HCT116 (cell line): ENCODE measurements around the gene LRRTM3. TPM values are rescaled to one million over a fixed set of nuclear protein-coding genes. Genes with fewer than 3 reads are reported as not detected.

ENCODE experiments used
- ATAC-seq: fragments of 200-7000 bp; cut with Tn5 transposase; 2 replicates; pipeline ENCODE4 v1.9.1; 2020; ENCODE audit warnings: mild to moderate bottlenecking, moderate library complexity
- BruUV-seq: library from RNA; stranded (reverse); fragments of 400-500 nt; replicated peaks from 2 replicates; lab custom pipeline; 2021; lab: Mats Ljungman, UMichigan
- CTCF ChIA-PET: fragments of 300-600 bp; sonication (Branson Sonifier 250); formaldehyde crosslinking; loops from one replicate; lab custom pipeline; 2021; ENCODE audit warnings: antibody characterized with exemption; lab: Charles Lee
- POLR2A ChIA-PET: fragments of 300-600, 350-600 bp; sonication (Branson Sonifier 250); formaldehyde crosslinking; loops from one replicate; lab custom pipeline; 2021; ENCODE audit warnings: antibody characterized with exemption; lab: Charles Lee
- RAD21 ChIA-PET, 2 experiments: fragments of 300-600 bp; sonication (Branson Sonifier 250); formaldehyde crosslinking; loops; one replicate each; lab custom pipeline; 2023; ENCODE audit warnings: low total read pairs in 2 of 2; ENCODE audit not compliant: uncharacterized antibody in 2 of 2, unreplicated experiment in 2 of 2, low non-redundant PET in 1 of 2; lab: Charles Lee
- DNase-seq: peaks from one replicate; pipeline ENCODE4 v3.0.0-alpha.2; 2010; ENCODE audit warnings: low read depth, low spot score
- H2AFZ ChIP-seq: fragments of 200-600 bp; shearing (Covaris generic), sonication (generic); 2 replicates; pipeline ENCODE4 v1.6.1; 2017; ENCODE audit warnings: low read depth, mixed run types, mixed read lengths, antibody characterized with exemption, low read length; ENCODE audit not compliant: poor library complexity, severe bottlenecking
- H3K27ac ChIP-seq: 2 replicates; pipeline ENCODE4 v1.5.1; 2012; ENCODE audit warnings: low read depth, low read length
- H3K27me3 ChIP-seq: fragments of 200-600 bp; sonication (generic); 2 replicates; pipeline ENCODE4 v1.6.1; 2016; ENCODE audit warnings: mixed run types, low read length, mixed read lengths; ENCODE audit not compliant: insufficient read depth
- H3K36me3 ChIP-seq, 2 experiments: fragments of 200-500 bp in 1 of 2; fragments of 200-600 bp in 1 of 2; sonication (Bioruptor generic) in 1 of 2; sonication (generic) in 1 of 2; 2 replicates each; pipeline versions ENCODE4 v1.5.1 to v1.6.1; 2014 to 2016; ENCODE audit warnings: low read length in 2 of 2, inconsistent platforms in 1 of 2, mixed read lengths in 1 of 2, mixed run types in 1 of 2; ENCODE audit not compliant: insufficient read depth in 2 of 2, control insufficient read depth in 1 of 2
- H3K4me1 ChIP-seq, 2 experiments: fragments of 200-600 bp in 1 of 2; sonication (generic) in 1 of 2; 2 replicates each; pipeline versions ENCODE4 v1.5.1 to v1.6.1; 2012 to 2017; ENCODE audit warnings: low read length in 2 of 2, inconsistent platforms in 1 of 2, mild to moderate bottlenecking in 1 of 2, mixed read lengths in 1 of 2, mixed run types in 1 of 2, moderate library complexity in 1 of 2; ENCODE audit not compliant: insufficient read depth in 2 of 2, control insufficient read depth in 1 of 2
- H3K4me2 ChIP-seq: fragments of 200-600 bp; sonication (generic); 2 replicates; pipeline ENCODE4 v1.6.1; 2017; ENCODE audit warnings: mixed run types, low read length, mixed read lengths
- H3K4me3 ChIP-seq, 2 experiments: fragments of 200-600 bp in 1 of 2; sonication (generic) in 1 of 2; replicated peaks in 1 of 2; 2 replicates each; pipeline ENCODE4 v1.5.1; 2011 to 2016; ENCODE audit warnings: low read length in 2 of 2, control low read depth in 1 of 2, low read depth in 1 of 2, mild to moderate bottlenecking in 1 of 2, mixed read lengths in 1 of 2, mixed run types in 1 of 2
- H3K79me2 ChIP-seq: fragments of 200-600 bp; sonication (generic); 2 replicates; pipeline ENCODE4 v1.6.1; 2017; ENCODE audit warnings: mild to moderate bottlenecking, mixed run types, low read length, moderate library complexity, mixed read lengths; ENCODE audit not compliant: insufficient read depth
- H3K9ac ChIP-seq: fragments of 200-600 bp; sonication (generic); 2 replicates; pipeline ENCODE4 v1.6.1; 2016; ENCODE audit warnings: low read length, mixed read lengths
- H3K9me2 ChIP-seq: fragments of 200-600 bp; sonication (generic), shearing (Covaris generic); 2 replicates; pipeline ENCODE4 v1.6.1; 2017; ENCODE audit warnings: mixed run types, mild to moderate bottlenecking, moderate library complexity; ENCODE audit not compliant: insufficient read depth
- H3K9me3 ChIP-seq, 2 experiments: fragments of 200-500 bp in 1 of 2; fragments of 200-600 bp in 1 of 2; sonication (Bioruptor generic) in 1 of 2; sonication (generic) in 1 of 2; 2 replicates each; pipeline ENCODE4 v1.6.1; 2014 to 2017; ENCODE audit warnings: low read length in 2 of 2, mixed read lengths in 2 of 2, inconsistent platforms in 1 of 2, low read depth in 1 of 2, mild to moderate bottlenecking in 1 of 2, mixed run types in 1 of 2, moderate library complexity in 1 of 2; ENCODE audit not compliant: control insufficient read depth in 1 of 2, insufficient read depth in 1 of 2
- H4K20me1 ChIP-seq: fragments of 200-600 bp; sonication (generic), shearing (Covaris generic); 2 replicates; pipeline ENCODE4 v1.6.1; 2017; ENCODE audit warnings: mixed run types, mild to moderate bottlenecking, moderate library complexity; ENCODE audit not compliant: insufficient read depth
- EZH2phosphoT487 ChIP-seq: fragments of 200-600 bp; IDR thresholded peaks from 2 replicates; pipeline ENCODE4 v1.6.1; 2018; ENCODE audit warnings: antibody characterized with exemption, borderline replicate concordance
- JUND ChIP-seq: IDR thresholded peaks from 2 replicates; pipeline ENCODE4 v1.6.1; 2012
- RAD21 ChIP-seq: IDR thresholded peaks from 2 replicates; pipeline ENCODE4 v1.6.1; 2012; ENCODE audit warnings: low read depth, mild to moderate bottlenecking
- SIN3A ChIP-seq: IDR thresholded peaks from 2 replicates; pipeline ENCODE4 v1.6.1; 2012; ENCODE audit warnings: low read depth
- SP1 ChIP-seq: IDR thresholded peaks from 2 replicates; pipeline ENCODE4 v1.6.1; 2012; ENCODE audit warnings: low read depth
- SRF ChIP-seq: IDR thresholded peaks from 2 replicates; pipeline ENCODE4 v1.6.1; 2012; ENCODE audit warnings: low read depth
- TCF7L2 ChIP-seq: IDR thresholded peaks from 2 replicates; pipeline ENCODE4 v1.7.0; 2011; ENCODE audit warnings: borderline replicate concordance, inconsistent platforms; ENCODE audit not compliant: insufficient read depth, insufficient read length; ENCODE audit errors: extremely low read depth
- YY1 ChIP-seq: IDR thresholded peaks from 2 replicates; pipeline ENCODE4 v1.6.1; 2011; ENCODE audit warnings: low read length, low read depth, moderate library complexity, mild to moderate bottlenecking; ENCODE audit not compliant: insufficient replicate concordance; ENCODE audit errors: extremely low read depth
- intact Hi-C: fragments of 100-400 bp; cut with micrococcal nuclease; formaldehyde crosslinking; loops from 2 replicates; pipeline ENCODE4 v1.10.0; 2022
- total RNA-seq: library from RNA; stranded (reverse); gene quantifications from one replicate; pipeline ENCODE4 v1.2.1, GENCODE V29; 2021; ENCODE audit not compliant: unreplicated experiment
- TF ChIP-seq, protein P1 (sequence below): IDR thresholded peaks from 2 replicates; pipeline ENCODE4 v1.6.1; 2012
- TF ChIP-seq, protein P2 (sequence below), 3 experiments: fragments of 200-600 bp in 1 of 3; sonication (generic) in 1 of 3; IDR thresholded peaks in 2 of 3; conservative IDR thresholded peaks in 1 of 3; 2 replicates each; pipeline ENCODE4 v1.5.1; 2012 to 2017; ENCODE audit warnings: low read depth in 2 of 3, low read length in 2 of 3, antibody characterized with exemption in 1 of 3, borderline replicate concordance in 1 of 3, control low read depth in 1 of 3, mild to moderate bottlenecking in 1 of 3, mixed read lengths in 1 of 3, mixed run types in 1 of 3, moderate library complexity in 1 of 3; ENCODE audit not compliant: insufficient read depth in 1 of 3

LRRTM3 gene
- total RNA-seq, 1 experiment from 2014 or later, result not detected

DNA sequence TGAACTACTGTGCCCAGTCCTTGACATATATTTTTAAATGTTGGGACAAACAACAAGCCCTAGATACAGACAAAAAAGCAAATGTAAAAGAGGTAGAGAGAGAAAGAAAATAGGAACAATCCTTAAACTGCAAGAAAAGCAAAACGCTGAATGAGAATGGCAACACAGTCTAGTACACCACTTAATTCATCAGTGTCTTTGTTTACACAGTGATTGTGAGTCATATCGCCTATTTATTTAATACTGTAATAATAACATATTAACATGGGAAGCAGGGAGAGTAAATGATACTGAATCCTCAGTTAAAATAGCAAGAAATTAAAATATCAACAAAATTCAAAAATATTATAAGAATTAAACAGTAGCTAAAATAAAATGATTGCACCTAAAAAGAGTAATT, 9.8 kb upstream of the LRRTM3 start (continued):
- TF ChIP-seq, protein P1, sequence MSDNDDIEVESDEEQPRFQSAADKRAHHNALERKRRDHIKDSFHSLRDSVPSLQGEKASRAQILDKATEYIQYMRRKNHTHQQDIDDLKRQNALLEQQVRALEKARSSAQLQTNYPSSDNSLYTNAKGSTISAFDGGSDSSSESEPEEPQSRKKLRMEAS, result no peak

DNA sequence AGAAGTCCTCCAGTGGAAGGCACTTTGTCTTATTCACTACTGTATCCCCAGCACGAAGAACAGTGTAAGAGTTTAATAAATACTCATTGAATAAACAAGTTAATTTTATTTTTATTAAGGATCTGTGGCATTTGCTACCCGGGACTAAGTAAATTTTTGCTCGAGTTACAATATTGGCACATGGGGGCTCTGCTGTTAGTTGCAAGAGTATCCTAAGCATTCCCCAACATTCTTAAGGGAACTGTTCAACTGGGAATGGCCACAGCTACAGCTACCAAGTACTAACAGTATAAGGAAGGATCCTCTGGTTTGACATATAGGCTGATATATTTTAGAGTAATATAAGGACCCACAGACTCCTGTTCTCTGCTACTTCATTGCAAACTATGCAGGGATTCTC, 8.7 kb upstream of the LRRTM3 start:
- Histone ChIP-seq H4K20me1 (no peaks in the 10 kb centered on the region), H3K4me2 (no peak overlapping the region), H3K4me1 (no peaks in the 10 kb centered on the region)
- BruUV-seq, result no TSS peak
- TF ChIP-seq EZH2phosphoT487 (no peak), RAD21 (peak; percentile 18; the same call in 1 of the 2 replicates)
- TF ChIP-seq, all 23 proteins: peak for 1
- Histone ChIP-seq H3K4me3 (no peak overlapping the region), H3K9me3 (no peaks in the 10 kb centered on the region), H3K27me3 (no peaks in the 10 kb centered on the region), H3K27ac (no peak overlapping the region), H3K9ac (no peak overlapping the region), H3K9me2 (no peaks in the 10 kb centered on the region), H3K36me3 (no peaks in the 10 kb centered on the region), H2AFZ (no peak overlapping the region), H3K79me2 (no peaks in the 10 kb centered on the region)
- ATAC-seq (peak; percentile 57; the same call in 1 of the 2 replicates), DNase-seq (no peak)
- ChIA-PET POLR2A (no interaction called here), RAD21 (no interaction called here), CTCF (interaction anchor here (2.1 kb wide), 1 partner anchor 9 kb away, joined by 8 read pairs; the partner anchor contains the start of gene LRRTM3)
- intact Hi-C loops, result no loop called here

DNA sequence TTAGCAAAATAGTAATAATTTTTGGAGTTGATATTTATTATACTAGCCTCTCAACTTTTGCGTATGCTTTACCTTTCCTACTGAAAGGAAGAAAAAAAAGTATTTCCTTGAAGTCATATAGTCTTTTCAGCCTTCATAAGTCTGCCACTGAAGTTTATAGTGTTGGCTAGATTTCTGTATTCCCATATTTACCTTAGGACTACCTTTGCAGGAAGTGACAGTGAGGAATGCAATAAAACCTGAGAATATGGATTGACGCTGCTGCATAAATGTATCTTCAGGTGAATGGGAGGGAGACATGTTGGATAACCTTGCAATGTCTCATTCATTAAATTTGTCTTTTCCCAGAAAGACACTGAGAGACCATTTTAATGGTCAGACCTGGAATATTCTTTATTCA, 6.6 kb upstream of the LRRTM3 start:
- H4K20me1 ChIP-seq, result no peaks in the 10 kb centered on the region
- CTCF ChIA-PET, result no interaction called here

More for the DNA sequence above, 6.6 kb upstream of the LRRTM3 start:
- Histone ChIP-seq H3K27me3 (no peaks in the 10 kb centered on the region), H3K4me3 (no peak overlapping the region), H2AFZ (no peak overlapping the region), H3K79me2 (no peaks in the 10 kb centered on the region), H3K27ac (no peak overlapping the region), H3K9me2 (no peaks in the 10 kb centered on the region), H3K4me2 (no peak overlapping the region), H3K36me3 (no peaks in the 10 kb centered on the region), H3K9ac (no peak overlapping the region), H3K9me3 (no peaks in the 10 kb centered on the region), H3K4me1 (no peaks in the 10 kb centered on the region)
- intact Hi-C loops, result no loop called here
- RAD21 ChIA-PET, result no interaction called here
- ATAC-seq (no peak), DNase-seq (no peak)
- no TSS peak for BruUV-seq
- POLR2A ChIA-PET, result no interaction called here
- TF ChIP-seq SRF (no peak), SP1 (no peak), TCF7L2 (no peak), YY1 (no peak), JUND (no peak), SIN3A (no peak)
- TF ChIP-seq, protein P2, sequence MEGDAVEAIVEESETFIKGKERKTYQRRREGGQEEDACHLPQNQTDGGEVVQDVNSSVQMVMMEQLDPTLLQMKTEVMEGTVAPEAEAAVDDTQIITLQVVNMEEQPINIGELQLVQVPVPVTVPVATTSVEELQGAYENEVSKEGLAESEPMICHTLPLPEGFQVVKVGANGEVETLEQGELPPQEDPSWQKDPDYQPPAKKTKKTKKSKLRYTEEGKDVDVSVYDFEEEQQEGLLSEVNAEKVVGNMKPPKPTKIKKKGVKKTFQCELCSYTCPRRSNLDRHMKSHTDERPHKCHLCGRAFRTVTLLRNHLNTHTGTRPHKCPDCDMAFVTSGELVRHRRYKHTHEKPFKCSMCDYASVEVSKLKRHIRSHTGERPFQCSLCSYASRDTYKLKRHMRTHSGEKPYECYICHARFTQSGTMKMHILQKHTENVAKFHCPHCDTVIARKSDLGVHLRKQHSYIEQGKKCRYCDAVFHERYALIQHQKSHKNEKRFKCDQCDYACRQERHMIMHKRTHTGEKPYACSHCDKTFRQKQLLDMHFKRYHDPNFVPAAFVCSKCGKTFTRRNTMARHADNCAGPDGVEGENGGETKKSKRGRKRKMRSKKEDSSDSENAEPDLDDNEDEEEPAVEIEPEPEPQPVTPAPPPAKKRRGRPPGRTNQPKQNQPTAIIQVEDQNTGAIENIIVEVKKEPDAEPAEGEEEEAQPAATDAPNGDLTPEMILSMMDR (IDR thresholded peaks at IDR 0.05 in 2 of 3, conservative IDR thresholded peaks at IDR 0.05 in 1 of 3; ENCODE audit: borderline replicate concordance in 1 of 3, insufficient read depth in 1 of 3, low read depth in 2 of 3, low read length in 2 of 3), result no peak
